Kidney glomerular epithelial cell (primary cell): ENCODE measurements around the gene BSND.
A peak's percentile ranks its signal among the peaks of the same experiment; 100 is the strongest.

Source experiments
- DNase-seq: peaks from one replicate; lab custom pipeline; 2025; lab: John Stamatoyannopoulos, UW

The BSND gene

DNA sequence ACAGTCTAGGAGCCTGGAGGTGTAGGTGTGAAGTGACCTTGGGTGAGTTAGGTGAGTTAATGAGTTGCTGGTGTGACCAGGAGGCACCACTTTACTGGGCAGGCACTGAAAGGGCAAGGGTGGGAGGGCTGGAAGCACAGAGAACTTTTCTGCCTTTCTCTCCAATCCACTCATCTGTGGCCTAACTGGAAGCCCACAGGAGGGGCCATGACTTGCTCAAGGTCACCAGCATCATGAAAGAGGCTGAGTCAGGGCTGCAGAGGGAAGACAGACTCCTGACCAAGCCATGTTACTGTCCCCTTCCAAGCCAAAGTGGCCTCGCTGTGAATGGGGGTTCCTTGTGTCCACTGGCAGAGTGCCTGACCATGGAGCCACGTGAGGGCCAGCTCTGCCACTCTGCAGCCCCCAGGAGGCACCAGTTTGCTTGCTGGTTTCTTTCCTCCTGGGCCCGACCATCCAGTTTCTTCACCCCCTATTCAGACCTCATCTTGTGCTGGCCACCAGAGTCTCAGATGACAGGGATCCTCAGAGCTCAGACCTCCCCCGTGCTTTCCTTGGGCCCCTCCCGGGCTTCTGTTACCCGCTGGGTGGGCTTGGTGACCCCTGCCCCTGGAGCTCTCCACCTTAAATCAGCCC is 4.3 kb upstream of the BSND start:
- no peak for DNase-seq

DNA sequence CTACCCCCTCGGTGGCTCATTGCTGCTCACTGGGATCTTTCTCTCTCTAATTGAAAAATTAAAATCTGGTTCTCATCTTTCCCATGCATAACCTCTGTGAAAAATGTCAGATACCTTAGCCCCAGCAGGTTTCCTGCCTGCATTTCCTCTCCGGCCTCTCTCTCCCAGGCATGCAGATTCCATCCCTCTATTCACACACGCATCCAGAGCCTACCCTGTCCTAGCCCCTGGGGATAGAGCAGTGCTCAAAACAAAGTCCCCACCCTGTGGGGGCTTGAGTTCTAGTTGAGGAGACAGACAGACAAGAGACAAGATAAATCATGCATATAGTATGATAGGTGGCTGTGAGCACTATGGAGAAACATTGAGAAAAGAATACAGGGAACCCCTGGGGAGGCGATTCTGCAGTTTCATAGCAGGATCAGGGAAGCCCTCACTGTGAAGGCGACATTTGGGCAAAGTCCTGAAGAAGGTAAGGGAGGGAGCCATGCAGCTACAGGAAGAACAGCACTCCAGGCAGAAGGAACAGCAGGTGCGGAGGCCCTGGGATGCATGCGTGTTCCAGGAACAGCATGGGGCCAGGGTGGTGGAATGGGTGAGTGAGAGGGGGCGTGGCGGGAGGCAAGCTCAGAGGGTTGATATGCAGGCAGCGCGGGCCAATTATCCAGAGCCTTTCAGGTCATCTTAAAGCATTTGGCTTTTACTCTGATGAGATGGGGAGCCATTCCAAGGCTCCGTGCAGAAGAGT is 3.5 kb upstream of the BSND start:
- no peak for DNase-seq

DNA sequence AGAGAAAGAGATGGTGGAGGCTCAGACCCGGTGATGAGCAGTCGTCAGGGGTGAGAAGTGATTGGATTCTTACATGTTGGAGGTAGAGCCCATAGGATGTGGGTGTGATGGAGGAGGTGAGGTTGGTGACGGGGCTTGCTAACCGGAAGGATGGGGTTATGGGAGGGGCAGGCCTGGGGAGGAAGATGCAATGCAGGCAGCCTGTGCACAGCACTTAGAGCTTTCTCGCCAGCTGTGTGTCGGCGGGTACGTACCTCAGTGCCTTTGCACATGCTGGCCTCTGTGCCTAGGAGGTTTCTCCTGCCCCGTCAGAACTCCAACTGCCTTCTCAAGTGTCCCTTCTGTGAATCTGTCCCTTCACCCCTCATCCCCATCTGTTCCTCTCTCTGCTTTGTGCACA is 2.9 kb upstream of the BSND start:
- DNase-seq = no peak

DNA sequence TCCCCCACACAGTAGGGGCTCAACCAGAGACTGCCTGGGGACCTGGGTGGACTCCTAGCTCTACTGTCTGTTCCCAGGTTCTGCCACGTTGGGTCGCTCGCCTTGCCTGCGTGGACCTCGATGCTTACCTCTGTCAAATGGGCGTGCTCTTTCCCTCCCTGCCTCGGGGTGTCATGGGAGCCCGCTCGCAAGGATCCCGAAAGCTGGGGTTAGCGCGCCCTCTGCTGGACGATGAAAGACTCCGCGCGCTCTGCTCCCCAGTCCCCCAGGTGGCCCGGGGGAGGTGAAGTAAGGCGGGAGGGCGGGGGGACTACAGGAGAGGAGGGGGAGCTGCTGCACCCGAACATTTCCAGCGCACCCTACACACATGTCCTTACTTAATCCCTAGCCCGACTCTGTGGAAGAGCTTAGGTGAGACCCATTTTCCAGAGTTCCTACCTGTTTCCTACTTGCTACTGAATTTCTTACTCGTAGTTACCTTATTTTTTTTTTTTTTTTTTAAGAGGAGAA is 2.3 kb upstream of the BSND start:
- DNase-seq = peak; percentile 30

DNA sequence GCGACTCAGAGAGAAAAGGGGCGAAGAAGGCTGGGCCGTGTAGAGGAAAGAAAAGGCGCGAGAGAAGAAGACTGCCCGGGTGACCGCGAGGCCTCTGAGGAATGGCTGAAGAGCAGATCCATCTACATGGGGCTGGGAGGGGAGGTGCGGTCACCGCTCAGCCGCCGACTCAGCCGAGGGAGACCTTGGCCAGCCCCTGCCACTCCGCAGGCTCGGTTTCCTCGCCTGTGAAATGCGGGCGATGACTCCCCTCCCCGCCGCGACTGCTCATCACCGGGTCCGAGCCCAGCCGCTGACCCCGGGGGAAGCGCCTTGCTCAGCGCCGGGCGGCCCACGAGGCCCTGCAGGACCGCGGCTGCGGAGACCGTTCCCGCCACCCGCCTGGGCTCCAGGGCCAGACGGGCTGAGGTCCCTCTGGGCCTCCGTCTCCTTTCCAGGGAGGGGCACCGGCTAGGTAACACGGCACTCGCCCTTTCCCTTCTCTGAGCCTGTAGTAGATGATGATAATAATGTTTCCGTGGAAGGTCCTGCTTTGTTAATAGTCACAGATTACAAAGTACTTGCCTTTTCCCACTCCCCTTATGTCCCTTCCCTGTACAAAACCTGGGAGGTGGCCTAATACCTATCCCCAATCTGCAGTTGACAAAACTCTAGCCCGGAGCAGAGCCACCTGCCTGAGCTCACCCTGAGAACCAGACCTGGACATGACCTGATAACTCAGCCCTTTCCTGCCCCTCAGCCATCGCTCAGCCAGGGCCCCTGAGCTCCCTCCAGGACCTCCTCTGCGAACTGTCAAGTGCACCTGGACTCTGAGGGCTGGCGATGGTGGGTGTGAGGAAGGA is 1.6 kb upstream of the BSND start:
- DNase-seq = no peak

DNA sequence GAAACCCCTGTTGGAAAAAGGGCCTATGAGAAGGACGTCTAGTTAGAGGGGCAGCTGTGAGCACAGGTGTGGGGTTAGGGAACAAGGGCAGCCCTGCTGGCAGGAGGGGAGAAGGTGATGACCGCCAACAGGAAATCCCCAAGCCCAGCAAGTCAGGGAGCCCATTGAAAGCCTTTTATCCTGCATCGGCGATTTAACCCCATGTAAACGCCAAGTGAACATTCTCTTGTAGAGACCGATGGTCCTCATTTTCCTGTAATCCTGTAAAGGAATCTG is 1.1 kb upstream of the BSND start:
- no peak for DNase-seq

DNA sequence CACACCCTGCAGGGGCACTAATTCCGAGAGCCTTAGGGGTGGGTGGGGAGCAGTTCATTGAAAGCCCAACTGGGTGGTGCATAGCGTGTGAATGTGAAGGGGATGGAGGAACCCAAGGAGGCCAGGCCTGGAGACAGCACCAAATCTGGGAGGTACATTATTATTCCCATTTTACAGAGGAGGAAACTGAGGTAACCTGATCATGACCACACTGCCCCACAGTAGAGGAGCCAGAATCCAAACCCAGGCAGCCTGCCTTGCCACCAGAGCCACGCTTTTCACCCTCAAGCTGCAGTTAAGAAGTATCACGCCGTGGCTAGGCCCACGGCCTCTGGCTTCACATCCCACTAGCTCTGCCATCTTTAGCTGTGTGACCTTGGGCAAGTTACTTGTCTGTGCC is 633 bp upstream of the BSND start:
- no peak for DNase-seq

DNA sequence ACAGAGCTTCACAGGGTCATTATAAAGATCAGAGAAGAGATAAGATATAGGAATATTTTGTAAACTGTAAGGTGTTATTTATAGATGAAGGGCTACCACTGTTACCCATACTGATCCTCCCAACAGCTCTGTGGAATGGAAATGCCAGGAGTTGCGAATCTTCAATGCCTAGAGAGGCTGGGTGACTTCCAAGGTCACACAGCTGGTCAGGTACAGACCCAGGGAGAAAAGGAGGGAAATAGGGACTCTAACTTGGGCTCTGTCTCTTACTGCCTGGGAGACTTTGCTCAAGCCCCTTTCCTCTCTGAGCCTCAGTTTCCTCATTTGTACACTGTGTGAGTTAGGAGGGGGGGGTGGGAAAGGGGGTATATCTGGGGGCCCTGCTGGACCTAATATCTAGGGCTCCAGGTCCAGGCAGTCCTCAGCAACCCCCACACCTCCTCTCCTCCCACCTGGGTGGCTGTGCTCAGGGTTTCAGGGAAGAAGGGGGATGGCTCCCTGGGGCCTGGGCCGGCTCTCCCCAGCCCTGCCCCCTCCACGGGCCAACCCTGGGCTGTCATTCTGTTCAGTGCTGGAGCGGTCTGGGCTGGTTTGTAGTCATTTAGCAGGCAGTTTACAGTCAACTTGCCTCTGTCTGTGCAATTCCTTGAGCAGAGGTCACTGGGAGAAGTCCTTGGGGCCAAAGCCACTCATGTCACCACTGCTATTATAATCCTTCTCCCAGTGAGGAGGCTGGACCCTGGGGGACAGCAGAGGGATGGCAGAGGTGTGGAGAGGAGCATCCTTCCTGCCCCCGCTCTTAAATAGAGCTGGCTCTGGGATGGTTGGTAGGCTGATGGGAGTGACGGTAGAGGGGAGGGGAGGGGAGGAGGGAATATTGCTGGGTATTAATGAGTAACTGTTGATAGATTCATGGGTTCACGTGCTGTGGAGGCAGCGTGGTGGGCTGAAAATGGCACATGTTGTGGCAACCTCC is 1.7 kb downstream of the BSND start:
- no peak for DNase-seq

DNA sequence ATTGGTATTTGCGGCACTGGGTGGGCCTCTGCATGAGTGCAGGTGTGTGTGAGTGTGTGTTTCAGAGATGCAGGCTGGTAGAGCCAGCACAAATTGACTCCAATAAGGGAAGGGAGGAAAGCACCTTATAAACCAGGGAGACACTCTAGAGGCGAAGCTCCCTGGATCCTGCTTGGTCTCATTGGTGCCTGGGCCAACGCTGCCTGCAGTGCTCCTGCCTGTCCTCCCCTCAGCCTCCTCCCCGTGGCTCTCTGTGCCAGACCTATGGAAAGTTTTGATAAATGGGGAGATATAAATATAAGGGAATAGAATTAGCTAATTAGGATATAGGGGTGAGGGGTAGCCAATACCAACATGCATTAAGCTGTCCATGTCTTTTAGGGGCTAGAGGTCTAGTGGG is 2.6 kb downstream of the BSND start:
- DNase-seq = no peak

DNA sequence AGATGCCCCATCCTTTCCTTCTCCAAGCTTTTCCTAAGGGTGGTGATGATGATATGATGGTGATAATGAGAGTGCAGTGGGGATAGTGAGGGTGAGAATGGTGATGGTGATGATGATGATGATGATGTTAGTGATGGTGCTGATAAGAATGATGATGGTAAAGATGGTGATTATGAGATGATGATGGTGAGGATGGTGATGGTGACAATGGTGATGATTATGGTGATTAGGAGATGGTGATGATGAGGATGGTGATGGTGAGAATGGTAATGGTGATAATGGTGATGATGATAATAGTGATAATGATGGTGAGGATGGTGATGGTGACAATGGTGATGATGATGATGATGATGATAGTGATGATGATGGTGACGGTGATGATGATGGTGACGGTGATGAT is 4.0 kb downstream of the BSND start:
- DNase-seq = no peak

DNA sequence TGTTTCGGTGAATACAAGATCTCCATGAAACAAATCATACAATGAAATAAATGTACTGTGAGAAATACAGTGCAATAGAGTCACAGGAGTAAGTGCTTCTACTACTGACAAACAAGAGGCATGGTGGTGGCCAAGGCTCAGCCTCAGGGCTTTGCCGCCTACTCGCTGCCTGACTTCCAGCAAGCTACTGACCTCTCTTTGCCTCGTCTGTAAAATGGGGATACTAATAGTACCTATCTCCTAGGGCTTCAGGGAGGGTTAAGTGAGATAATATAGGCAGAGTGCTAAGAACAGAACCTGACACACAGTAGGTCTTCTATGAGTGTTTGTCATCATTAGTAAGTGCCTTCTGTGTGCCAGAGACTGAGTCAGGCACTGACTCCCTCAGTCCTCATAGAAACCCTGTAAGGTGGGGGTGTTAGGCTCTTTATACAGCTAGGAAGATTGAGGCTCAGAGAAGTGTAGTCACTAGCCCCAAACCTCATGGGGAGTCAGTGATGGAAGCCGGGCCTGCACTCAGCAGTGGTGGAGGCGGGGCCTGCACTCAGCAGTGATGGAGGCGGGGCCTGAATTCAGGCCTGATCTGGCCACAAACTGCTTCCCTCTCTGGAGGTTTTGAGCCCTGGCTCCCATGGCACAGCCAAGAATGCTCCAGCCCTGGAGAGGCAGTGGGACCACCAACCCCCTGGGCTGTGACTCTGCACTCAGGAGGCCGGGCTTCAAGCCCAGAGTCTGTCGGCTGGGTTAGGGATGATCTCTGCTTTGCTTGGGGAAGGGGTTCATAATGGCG is 6.8 kb downstream of the BSND start:
- DNase-seq = no peak

DNA sequence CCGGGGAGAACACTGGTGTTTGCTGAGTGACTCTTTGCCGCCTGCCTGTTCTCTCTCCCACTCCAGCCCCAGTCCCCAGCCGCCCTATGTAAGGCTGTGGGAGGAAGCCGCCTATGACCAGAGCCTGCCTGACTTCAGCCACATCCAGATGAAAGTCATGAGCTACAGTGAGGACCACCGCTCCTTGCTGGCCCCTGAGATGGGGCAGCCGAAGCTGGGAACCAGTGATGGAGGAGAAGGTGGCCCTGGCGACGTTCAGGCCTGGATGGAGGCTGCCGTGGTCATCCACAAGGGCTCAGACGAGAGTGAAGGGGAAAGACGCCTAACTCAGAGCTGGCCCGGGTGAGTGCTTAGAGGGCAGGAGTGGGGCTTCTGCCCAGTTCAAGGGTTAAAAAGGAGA is 8.2 kb downstream of the BSND start:
- no peak for DNase-seq

DNA sequence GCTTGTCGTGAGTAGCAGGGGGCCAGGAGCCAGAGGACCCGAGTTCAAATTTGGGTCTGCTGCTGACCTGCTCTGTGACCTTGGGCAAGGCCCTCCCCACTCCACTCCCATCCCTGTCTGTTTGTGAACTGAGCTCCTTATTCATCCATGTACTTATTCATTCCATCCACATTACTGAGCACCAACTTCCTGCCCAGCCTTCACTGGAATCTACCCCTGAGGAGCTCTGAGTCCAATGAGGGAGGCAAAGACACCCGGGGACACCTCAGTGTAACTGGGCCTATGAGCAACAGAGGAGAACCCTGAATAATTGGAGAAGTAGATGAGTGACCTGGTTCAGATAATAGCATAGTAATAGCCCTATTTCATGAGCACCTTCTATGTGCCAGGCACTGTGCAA is 8.9 kb downstream of the BSND start:
- peak; percentile 43 for DNase-seq

DNA sequence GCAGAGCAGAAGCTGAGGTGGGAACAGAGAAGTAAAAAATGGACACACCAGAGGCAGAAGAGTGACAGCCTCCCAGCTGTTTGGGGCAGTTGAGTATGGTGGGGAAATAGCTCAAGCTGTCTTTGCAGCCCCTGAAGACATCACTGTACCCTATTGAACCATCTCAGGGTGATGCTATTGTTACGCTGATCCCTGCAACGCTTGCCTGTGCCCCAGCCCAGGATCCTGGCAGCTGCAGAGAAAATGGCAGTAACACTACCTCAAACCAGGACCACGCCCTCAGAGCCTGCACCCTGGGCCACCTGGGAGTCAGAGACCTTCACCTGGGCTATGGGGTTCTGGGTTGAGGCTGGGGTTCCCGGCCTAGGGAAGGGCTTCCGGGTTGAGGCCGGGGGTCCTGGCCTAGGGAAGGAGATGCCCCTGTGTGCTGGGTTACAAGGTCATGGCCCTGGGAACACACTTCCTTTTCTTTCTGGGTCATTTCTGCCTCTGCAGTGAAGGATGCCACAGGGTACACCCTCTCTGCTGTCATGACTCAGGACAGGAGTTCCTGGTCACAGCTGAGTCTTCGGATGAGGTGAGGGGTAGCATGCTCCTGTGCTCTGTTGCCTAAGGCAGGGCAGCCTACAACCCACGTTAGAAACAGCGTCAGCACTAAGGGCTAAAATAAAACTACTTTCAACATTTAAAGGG is 11.6 kb downstream of the BSND start:
- no peak for DNase-seq

DNA sequence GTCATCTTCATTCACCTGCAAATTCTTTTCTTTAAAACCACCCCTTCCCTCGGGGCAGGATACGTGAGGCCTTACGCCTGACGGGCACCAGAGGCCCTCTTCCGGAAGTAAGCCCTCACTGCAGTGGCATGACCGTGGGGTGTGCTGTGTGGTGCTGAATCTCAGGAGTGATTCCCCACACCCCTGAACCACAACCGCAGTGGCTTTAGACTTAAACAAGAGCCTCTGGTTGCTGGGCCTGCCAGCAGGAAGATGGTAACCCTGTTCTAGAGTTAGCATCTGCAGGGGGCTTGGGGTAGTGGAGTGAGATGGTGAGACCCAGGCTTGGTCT is 12.1 kb downstream of the BSND start:
- DNase-seq = no peak

DNA sequence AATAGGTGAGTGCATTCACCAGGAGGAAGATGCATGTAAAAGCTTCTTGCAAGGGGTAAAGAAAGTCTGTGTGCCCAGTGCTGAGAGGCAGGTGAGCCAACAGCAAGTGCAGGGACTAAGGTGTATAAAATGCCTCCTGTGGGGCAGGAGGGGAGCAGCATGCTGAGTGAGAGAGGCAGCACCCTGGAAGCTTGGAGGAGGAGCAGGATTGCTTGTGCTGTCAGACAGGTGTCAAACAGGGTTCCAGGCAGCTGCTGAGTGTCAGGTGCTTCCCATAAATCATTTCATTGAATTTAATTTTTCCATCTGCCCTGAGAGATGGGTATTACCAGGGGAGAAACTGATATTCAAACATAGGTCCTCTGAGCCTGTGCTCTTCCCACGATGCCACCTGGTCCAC is 13.9 kb downstream of the BSND start:
- DNase-seq = no peak

DNA sequence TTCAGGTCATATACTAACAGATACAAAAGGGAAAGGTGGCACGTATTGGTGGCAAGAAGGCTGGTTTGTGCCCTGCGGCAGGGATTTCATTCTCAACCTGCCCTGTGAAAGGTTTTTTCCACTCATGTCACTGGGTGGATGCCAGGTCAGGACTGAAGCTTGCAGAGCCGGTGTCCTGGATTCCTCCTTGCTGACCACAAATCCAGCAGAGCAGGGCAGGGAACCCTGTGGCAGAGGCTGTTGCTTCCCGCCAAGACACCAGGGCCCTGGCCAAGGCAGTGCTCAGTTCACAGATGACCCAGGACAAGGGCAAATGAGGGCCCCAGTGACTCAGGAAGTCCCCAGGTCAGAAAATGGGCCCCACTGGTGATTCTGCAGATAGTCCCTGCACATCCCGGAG is 16.4 kb downstream of the BSND start:
- DNase-seq = no peak

DNA sequence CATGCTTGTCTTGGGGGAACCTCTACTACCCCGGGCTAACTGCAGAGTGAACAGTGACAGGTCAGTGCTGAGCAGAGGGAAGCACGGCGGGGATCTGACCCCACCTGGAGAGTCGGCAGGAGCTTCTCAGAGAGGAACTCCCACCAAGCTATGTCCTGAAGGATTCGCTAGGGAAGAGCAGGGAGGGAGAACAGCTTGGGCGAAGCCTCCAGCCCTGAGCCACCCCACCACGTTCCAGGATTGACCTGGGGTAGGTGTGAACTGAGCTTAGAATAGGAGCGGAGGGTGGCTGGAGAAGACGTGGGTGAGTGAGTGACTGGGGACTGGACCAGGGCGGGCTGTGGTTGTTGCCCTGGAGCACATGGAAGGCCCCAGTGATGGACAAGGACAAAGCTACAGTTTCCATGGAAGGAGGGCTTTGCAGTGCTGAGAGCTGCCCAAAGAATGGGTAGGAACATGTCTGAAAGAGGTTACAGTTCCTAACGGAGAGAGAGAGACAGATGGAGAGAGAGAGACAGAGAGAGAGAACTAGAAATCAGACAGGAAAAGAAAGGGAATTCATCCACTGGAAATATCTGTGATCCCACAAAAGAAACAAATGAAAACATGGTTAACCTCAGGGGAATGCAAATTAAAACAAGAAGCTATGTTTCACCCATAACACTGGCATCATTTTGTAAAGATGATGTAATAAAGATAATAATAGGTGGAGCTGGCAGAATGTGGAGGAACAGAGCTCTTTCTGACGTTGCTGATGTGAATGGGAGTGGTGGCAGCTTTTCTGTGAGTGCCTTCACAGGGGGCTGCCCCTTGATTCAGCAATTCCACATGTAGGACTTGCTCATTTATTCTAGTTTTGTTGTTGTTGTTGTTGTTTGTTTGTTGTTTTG is 17.2 kb downstream of the BSND start:
- DNase-seq = peak; percentile 13

DNA sequence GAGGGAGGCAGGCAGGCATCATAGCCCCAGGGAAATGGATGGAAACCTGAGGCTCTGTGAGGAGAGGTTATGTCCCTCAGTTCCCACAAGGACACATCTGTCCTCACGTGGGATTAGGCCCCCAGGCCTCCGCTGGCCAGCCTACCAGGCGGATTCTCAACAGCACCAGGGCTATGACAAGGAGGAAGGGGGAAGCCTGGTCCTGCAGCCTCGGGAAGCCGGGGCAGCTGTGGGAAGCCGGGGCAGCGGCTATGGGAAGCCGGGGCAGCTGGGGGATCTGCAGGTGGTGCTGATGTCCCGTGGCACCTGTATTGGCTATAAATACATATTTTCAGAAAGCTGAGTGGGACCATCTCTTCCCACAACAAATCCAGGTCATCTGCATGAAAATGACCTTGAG is 19.7 kb downstream of the BSND start:
- no peak for DNase-seq
